Measurements from ENCODE around the gene FNDC3A. TPM values are rescaled to one million over a fixed set of nuclear protein-coding genes. Genes with fewer than 3 reads are reported as not detected.

FNDC3A gene
- total RNA-seq, 1 experiment from 2014 or later: 49.3 TPM

GRCh38 chr13:48946163-48946562 lies 29.5 kb upstream of the FNDC3A start:
- TF ChIP-seq EZH2 (IDR thresholded peaks at IDR 0.05; ENCODE audit: borderline replicate concordance, low read depth, low read length, poor library complexity, severe bottlenecking) (no peak), CTCF (conservative IDR thresholded peaks at IDR 0.05; ENCODE audit: low read depth, low read length) (no peak)
- H3K4me1 ChIP-seq (ENCODE audit: insufficient read depth, low read length, poor library complexity, severe bottlenecking): peaks cover 3% of the 10 kb centered on the region
- intact Hi-C loops (cut with micrococcal nuclease; ENCODE audit: unreplicated experiment): no loop called here
- no peak for DNase-seq (ENCODE audit: low spot score)
- no peaks in the 10 kb centered on the region for H3K9me3 ChIP-seq (ENCODE audit: low read depth, low read length, poor library complexity, severe bottlenecking)
- H3K4me3 ChIP-seq (ENCODE audit: low read depth, low read length, poor library complexity, severe bottlenecking): no peak overlapping the region
- BruUV-seq (replicated peaks): no TSS peak
- CTCF ChIA-PET: no interaction called here
- POLR2A ChIA-PET (ENCODE audit: low non-redundant PET): no interaction called here
- no peaks in the 10 kb centered on the region for H3K27me3 ChIP-seq (replicated peaks; ENCODE audit: insufficient read depth, low read depth, low read length, poor library complexity)
- H3K27ac ChIP-seq (ENCODE audit: low read depth, low read length, poor library complexity, severe bottlenecking): no peak overlapping the region
- H3K36me3 ChIP-seq (ENCODE audit: insufficient read depth, low read length, poor library complexity, severe bottlenecking): no peaks in the 10 kb centered on the region

- ChIA-PET POLR2A (ENCODE audit: low non-redundant PET) (no interaction called here), CTCF (no interaction called here)
- no peak for DNase-seq (ENCODE audit: low spot score)
- H3K4me1 ChIP-seq (ENCODE audit: insufficient read depth, low read length, poor library complexity, severe bottlenecking): peaks cover 3% of the 10 kb centered on the region
- no peak overlapping the region for H3K27ac ChIP-seq (ENCODE audit: low read depth, low read length, poor library complexity, severe bottlenecking)
- H3K4me3 ChIP-seq (ENCODE audit: low read depth, low read length, poor library complexity, severe bottlenecking): no peak overlapping the region
- no peaks in the 10 kb centered on the region for H3K9me3 ChIP-seq (ENCODE audit: low read depth, low read length, poor library complexity, severe bottlenecking)
- no TSS peak for BruUV-seq (replicated peaks)
- no peak for TF ChIP-seq CTCF (conservative IDR thresholded peaks at IDR 0.05; ENCODE audit: low read depth, low read length)
- TF ChIP-seq EZH2 (IDR thresholded peaks at IDR 0.05; ENCODE audit: borderline replicate concordance, low read depth, low read length, poor library complexity, severe bottlenecking): no peak
- intact Hi-C loops (cut with micrococcal nuclease; ENCODE audit: unreplicated experiment): no loop called here
- H3K36me3 ChIP-seq (ENCODE audit: insufficient read depth, low read length, poor library complexity, severe bottlenecking): no peaks in the 10 kb centered on the region
- no peaks in the 10 kb centered on the region for H3K27me3 ChIP-seq (replicated peaks; ENCODE audit: insufficient read depth, low read depth, low read length, poor library complexity)
Observed at GRCh38 chr13:48949566-48950500, 25.9 kb upstream of the FNDC3A start.

GRCh38 chr13:48950501-48950875 lies 25.2 kb upstream of the FNDC3A start:
- DNase-seq (ENCODE audit: low spot score): no peak
- ChIA-PET CTCF (no interaction called here), POLR2A (ENCODE audit: low non-redundant PET) (no interaction called here)
- intact Hi-C loops (cut with micrococcal nuclease; ENCODE audit: unreplicated experiment): no loop called here
- no peak overlapping the region for H3K27ac ChIP-seq (ENCODE audit: low read depth, low read length, poor library complexity, severe bottlenecking)
- no peaks in the 10 kb centered on the region for H3K9me3 ChIP-seq (ENCODE audit: low read depth, low read length, poor library complexity, severe bottlenecking)
- no peaks in the 10 kb centered on the region for H3K36me3 ChIP-seq (ENCODE audit: insufficient read depth, low read length, poor library complexity, severe bottlenecking)
- BruUV-seq (replicated peaks): no TSS peak
- no peak overlapping the region for H3K4me3 ChIP-seq (ENCODE audit: low read depth, low read length, poor library complexity, severe bottlenecking)
- no peaks in the 10 kb centered on the region for H3K27me3 ChIP-seq (replicated peaks; ENCODE audit: insufficient read depth, low read depth, low read length, poor library complexity)
- TF ChIP-seq CTCF (conservative IDR thresholded peaks at IDR 0.05; ENCODE audit: low read depth, low read length): no peak
- TF ChIP-seq EZH2 (IDR thresholded peaks at IDR 0.05; ENCODE audit: borderline replicate concordance, low read depth, low read length, poor library complexity, severe bottlenecking): no peak
- H3K4me1 ChIP-seq (ENCODE audit: insufficient read depth, low read length, poor library complexity, severe bottlenecking): peaks cover 3% of the 10 kb centered on the region
